Measurements from ENCODE around the gene PITRM1. TPM values are rescaled to one million over a fixed set of nuclear protein-coding genes. Genes with fewer than 3 reads are reported as not detected.

PITRM1 gene
- total RNA-seq, 2 donors from 2014 or later = 45.3 to 50.2 TPM

- Histone ChIP-seq H3K27me3 (ENCODE audit: control insufficient read depth, insufficient read depth, low read length, poor library complexity, severe bottlenecking) (no peaks in the 10 kb centered on the region), H3K36me3 (ENCODE audit: control insufficient read depth, insufficient read depth, low read length) (peaks cover 21% of the 10 kb centered on the region), H3K4me1 (ENCODE audit: control insufficient read depth, insufficient read depth, low read length) (no peaks in the 10 kb centered on the region), H3K9ac (ENCODE audit: extremely low read depth, low read length, poor library complexity, severe bottlenecking) (no peak overlapping the region), H3K27ac (ENCODE audit: low read depth, low read length) (no peak overlapping the region), H3K9me3 (ENCODE audit: control insufficient read depth, low read length) (no peaks in the 10 kb centered on the region), H3K4me3 (ENCODE audit: low read length) (no peak overlapping the region)
- no peak for DNase-seq
- H3K4me3 Mint-ChIP-seq = no peak overlapping the region
- peaks cover 72% of the 10 kb centered on the region for H3K36me3 Mint-ChIP-seq (ENCODE audit: low read depth)
- TF ChIP-seq, protein P1, sequence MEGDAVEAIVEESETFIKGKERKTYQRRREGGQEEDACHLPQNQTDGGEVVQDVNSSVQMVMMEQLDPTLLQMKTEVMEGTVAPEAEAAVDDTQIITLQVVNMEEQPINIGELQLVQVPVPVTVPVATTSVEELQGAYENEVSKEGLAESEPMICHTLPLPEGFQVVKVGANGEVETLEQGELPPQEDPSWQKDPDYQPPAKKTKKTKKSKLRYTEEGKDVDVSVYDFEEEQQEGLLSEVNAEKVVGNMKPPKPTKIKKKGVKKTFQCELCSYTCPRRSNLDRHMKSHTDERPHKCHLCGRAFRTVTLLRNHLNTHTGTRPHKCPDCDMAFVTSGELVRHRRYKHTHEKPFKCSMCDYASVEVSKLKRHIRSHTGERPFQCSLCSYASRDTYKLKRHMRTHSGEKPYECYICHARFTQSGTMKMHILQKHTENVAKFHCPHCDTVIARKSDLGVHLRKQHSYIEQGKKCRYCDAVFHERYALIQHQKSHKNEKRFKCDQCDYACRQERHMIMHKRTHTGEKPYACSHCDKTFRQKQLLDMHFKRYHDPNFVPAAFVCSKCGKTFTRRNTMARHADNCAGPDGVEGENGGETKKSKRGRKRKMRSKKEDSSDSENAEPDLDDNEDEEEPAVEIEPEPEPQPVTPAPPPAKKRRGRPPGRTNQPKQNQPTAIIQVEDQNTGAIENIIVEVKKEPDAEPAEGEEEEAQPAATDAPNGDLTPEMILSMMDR (conservative IDR thresholded peaks at IDR 0.05) = no peak
- H3K9me3 Mint-ChIP-seq = no peaks in the 10 kb centered on the region
- no peaks in the 10 kb centered on the region for H3K4me1 Mint-ChIP-seq
- no peak overlapping the region for H3K27ac Mint-ChIP-seq
- no peaks in the 10 kb centered on the region for H3K27me3 Mint-ChIP-seq (ENCODE audit: insufficient read depth)
- 92 to 95% methylated on average over 10 to 12 of the region's 12 CpGs for WGBS, 2 experiments (ENCODE audit: insufficient coverage in 1 of 2, insufficient read length in 1 of 2)
Observed at GRCh38 chr10:3117486-3117885, 55.1 kb downstream of the PITRM1 start.

DNA sequence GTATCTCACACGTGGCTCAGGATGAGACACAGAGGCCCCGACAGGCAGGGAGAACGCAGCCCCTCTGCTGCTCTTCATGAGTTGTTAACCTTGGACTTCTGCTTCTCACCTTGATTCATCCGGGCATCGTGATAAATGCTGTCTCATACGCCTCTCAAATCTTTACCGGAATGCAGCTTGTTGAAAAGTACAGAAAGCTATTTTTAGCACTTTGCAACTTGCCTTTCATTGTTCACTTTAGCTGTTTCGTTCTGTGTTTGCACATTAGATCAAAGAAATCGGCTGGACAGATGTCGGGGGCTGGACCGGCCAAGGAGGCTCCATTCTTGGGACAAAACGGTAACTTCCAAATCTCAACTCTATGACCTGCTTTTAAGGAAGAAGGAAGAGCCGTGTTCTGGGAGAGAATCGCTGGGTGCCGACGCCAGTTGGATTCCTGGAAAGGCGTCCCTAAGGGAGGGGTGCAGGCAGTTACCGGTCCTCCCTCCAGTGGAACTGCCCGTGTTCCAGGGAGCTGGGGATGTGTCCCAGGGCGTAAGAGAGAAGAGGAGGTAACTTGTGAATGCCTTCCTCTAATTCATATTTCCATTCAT lies 56.0 kb downstream of the PITRM1 start:
- Mint-ChIP-seq H3K4me1 (peaks cover 7% of the 10 kb centered on the region), H3K27ac (no peak overlapping the region), H3K9me3 (no peaks in the 10 kb centered on the region), H3K27me3 (ENCODE audit: insufficient read depth) (no peaks in the 10 kb centered on the region), H3K4me3 (no peak overlapping the region), H3K36me3 (ENCODE audit: low read depth) (peaks cover 73% of the 10 kb centered on the region)
- WGBS, 2 experiments (ENCODE audit: insufficient coverage in 1 of 2, insufficient read length in 1 of 2) = 89 to 90% methylated on average over 17 to 19 of the region's 20 CpGs
- Histone ChIP-seq H3K9me3 (ENCODE audit: control insufficient read depth, low read length) (no peaks in the 10 kb centered on the region), H3K9ac (ENCODE audit: extremely low read depth, low read length, poor library complexity, severe bottlenecking) (no peak overlapping the region), H3K4me3 (ENCODE audit: low read length) (no peak overlapping the region), H3K36me3 (ENCODE audit: control insufficient read depth, insufficient read depth, low read length) (peaks cover 21% of the 10 kb centered on the region), H3K4me1 (ENCODE audit: control insufficient read depth, insufficient read depth, low read length) (peaks cover 6% of the 10 kb centered on the region), H3K27me3 (ENCODE audit: control insufficient read depth, insufficient read depth, low read length, poor library complexity, severe bottlenecking) (no peaks in the 10 kb centered on the region), H3K27ac (ENCODE audit: low read depth, low read length) (no peak overlapping the region)
- TF ChIP-seq, protein P1 (conservative IDR thresholded peaks at IDR 0.05) = no peak
- DNase-seq = peak; percentile 32

- peaks cover 18% of the 10 kb centered on the region for H3K36me3 ChIP-seq (ENCODE audit: control insufficient read depth, insufficient read depth, low read length)
- H3K27me3 ChIP-seq (ENCODE audit: control insufficient read depth, insufficient read depth, low read length, poor library complexity, severe bottlenecking) = no peaks in the 10 kb centered on the region
- H3K9ac ChIP-seq (ENCODE audit: extremely low read depth, low read length, poor library complexity, severe bottlenecking) = no peak overlapping the region
- H3K4me3 ChIP-seq (ENCODE audit: low read length) = no peak overlapping the region
- Mint-ChIP-seq H3K36me3 (ENCODE audit: low read depth) (peaks cover 74% of the 10 kb centered on the region), H3K27ac (no peak overlapping the region), H3K4me3 (no peak overlapping the region), H3K9me3 (no peaks in the 10 kb centered on the region), H3K4me1 (peaks cover 14% of the 10 kb centered on the region), H3K27me3 (ENCODE audit: insufficient read depth) (no peaks in the 10 kb centered on the region)
- 90 to 100% methylated on average over 3 to 8 of the region's 8 CpGs for WGBS, 2 experiments (ENCODE audit: insufficient coverage in 1 of 2, insufficient read length in 1 of 2)
- H3K4me1 ChIP-seq (ENCODE audit: control insufficient read depth, insufficient read depth, low read length) = peaks cover 6% of the 10 kb centered on the region
- DNase-seq = no peak
- no peak overlapping the region for H3K27ac ChIP-seq (ENCODE audit: low read depth, low read length)
- H3K9me3 ChIP-seq (ENCODE audit: control insufficient read depth, low read length) = no peaks in the 10 kb centered on the region
- TF ChIP-seq, protein P1 (conservative IDR thresholded peaks at IDR 0.05) = no peak
Observed at GRCh38 chr10:3115685-3116084, 56.9 kb downstream of the PITRM1 start.
